Panc1 (cell line): ENCODE measurements around the gene ERCC1. TPM values are rescaled to one million over a fixed set of nuclear protein-coding genes. Genes with fewer than 3 reads are reported as not detected.

Experiments used
- ATAC-seq: fragments of 200-7000 bp; cut with Tn5 transposase; 2 replicates; pipeline ENCODE4 v1.9.1; 2020; ENCODE audit warnings: mild to moderate bottlenecking, moderate library complexity
- BruUV-seq: library from RNA; stranded (reverse); fragments of 400-500 nt; replicated peaks from 2 replicates; lab custom pipeline; 2021; lab: Mats Ljungman, UMichigan
- CTCF ChIA-PET: fragments of 300-600 bp; sonication (Branson Sonifier 250); formaldehyde crosslinking; loops from one replicate; lab custom pipeline; 2022; ENCODE audit warnings: antibody characterized with exemption; lab: Charles Lee
- POLR2A ChIA-PET: fragments of 300-600 bp; sonication (Branson Sonifier 250); formaldehyde crosslinking; loops from one replicate; lab custom pipeline; 2022; ENCODE audit warnings: antibody characterized with exemption; lab: Charles Lee
- DNase-seq: peaks from one replicate; pipeline ENCODE4 v3.0.0-alpha.2; 2010; ENCODE audit warnings: low read depth, low spot score
- H3K27ac ChIP-seq: 2 replicates; pipeline ENCODE4 v1.5.1; 2011; ENCODE audit warnings: mild to moderate bottlenecking, low read length, inconsistent platforms
- H3K27me3 ChIP-seq: fragments of 200-500 bp; sonication (Bioruptor generic); 2 replicates; pipeline ENCODE4 v1.6.0; 2014; ENCODE audit warnings: low read length, inconsistent platforms; ENCODE audit not compliant: control insufficient read depth, insufficient read depth
- H3K36me3 ChIP-seq: fragments of 200-500 bp; sonication (Bioruptor generic); 2 replicates; pipeline ENCODE4 v1.5.1; 2014; ENCODE audit warnings: inconsistent platforms, mild to moderate bottlenecking, low read length, moderate library complexity; ENCODE audit not compliant: control insufficient read depth, insufficient read depth
- H3K4me1 ChIP-seq: 2 replicates; pipeline ENCODE4 v1.5.1; 2011; ENCODE audit warnings: inconsistent platforms, mild to moderate bottlenecking, low read length, moderate library complexity; ENCODE audit not compliant: control insufficient read depth, insufficient read depth
- H3K4me3 ChIP-seq, 2 experiments: 2 replicates each; pipeline ENCODE4 v1.5.1; 2011 to 2012; ENCODE audit warnings: low read depth in 2 of 2, low read length in 2 of 2, mild to moderate bottlenecking in 2 of 2, inconsistent platforms in 1 of 2, moderate library complexity in 1 of 2
- H3K9me3 ChIP-seq: fragments of 200-500 bp; sonication (Bioruptor generic); 2 replicates; pipeline ENCODE4 v1.5.1; 2014; ENCODE audit warnings: low read depth, mild to moderate bottlenecking, inconsistent platforms, low read length, moderate library complexity; ENCODE audit not compliant: control insufficient read depth, insufficient read depth
- POLR2AphosphoS5 ChIP-seq: IDR thresholded peaks from 2 replicates; pipeline ENCODE4 v1.6.1; 2012; ENCODE audit warnings: mild to moderate bottlenecking, low read depth, low read length, moderate library complexity
- REST ChIP-seq, 2 experiments: IDR thresholded peaks; 2 replicates each; pipeline ENCODE4 v1.6.1; 2011 to 2012; ENCODE audit warnings: low read depth in 2 of 2, control low read depth in 1 of 2, low read length in 1 of 2, mild to moderate bottlenecking in 1 of 2, moderate library complexity in 1 of 2; ENCODE audit not compliant: insufficient read depth in 1 of 2
- SIN3A ChIP-seq: IDR thresholded peaks from 2 replicates; pipeline ENCODE4 v1.6.1; 2012; ENCODE audit warnings: low read depth, mild to moderate bottlenecking, low read length, moderate library complexity, borderline replicate concordance; ENCODE audit not compliant: insufficient read depth
- TCF7L2 ChIP-seq: IDR thresholded peaks from 2 replicates; pipeline ENCODE4 v1.6.1; 2011; ENCODE audit warnings: mild to moderate bottlenecking, low read depth, low read length, inconsistent platforms
- in situ Hi-C: cut with HindIII; loops from 2 replicates; pipeline ENCODE4 v1.10.0; 2016; ENCODE audit warnings: low sequenced_read_pairs, low pct_unique_long_range_greater_than_20kb
- intact Hi-C: fragments of 100-400 bp; cut with micrococcal nuclease; formaldehyde crosslinking; loops from one replicate; pipeline ENCODE4 v1.10.0; 2022; ENCODE audit not compliant: unreplicated experiment
- total RNA-seq: library from RNA; stranded (reverse); gene quantifications from one replicate; pipeline ENCODE4 v1.2.1, GENCODE V29; 2021; ENCODE audit not compliant: unreplicated experiment
- TF ChIP-seq, protein P1 (sequence below): fragments of 450-650 bp; IDR thresholded peaks from 2 replicates; pipeline ENCODE4 v1.5.1; 2017; ENCODE audit warnings: mild to moderate bottlenecking

The ERCC1 gene
- total RNA-seq, 1 experiment from 2014 or later = 80.3 TPM

GRCh38 chr19:45385392-45386221, 38.1 kb downstream of the ERCC1 start:
- Histone ChIP-seq H3K36me3 (no peaks in the 10 kb centered on the region), H3K27ac (no peak overlapping the region), H3K4me3 (no peak overlapping the region), H3K9me3 (no peaks in the 10 kb centered on the region), H3K4me1 (no peaks in the 10 kb centered on the region), H3K27me3 (no peaks in the 10 kb centered on the region)
- ChIA-PET POLR2A (no interaction called here), CTCF (no interaction called here)
- in situ Hi-C loops (no loop called here), intact Hi-C loops (no loop called here)
- DNase-seq (no peak), ATAC-seq (no peak)
- TF ChIP-seq, protein P1, sequence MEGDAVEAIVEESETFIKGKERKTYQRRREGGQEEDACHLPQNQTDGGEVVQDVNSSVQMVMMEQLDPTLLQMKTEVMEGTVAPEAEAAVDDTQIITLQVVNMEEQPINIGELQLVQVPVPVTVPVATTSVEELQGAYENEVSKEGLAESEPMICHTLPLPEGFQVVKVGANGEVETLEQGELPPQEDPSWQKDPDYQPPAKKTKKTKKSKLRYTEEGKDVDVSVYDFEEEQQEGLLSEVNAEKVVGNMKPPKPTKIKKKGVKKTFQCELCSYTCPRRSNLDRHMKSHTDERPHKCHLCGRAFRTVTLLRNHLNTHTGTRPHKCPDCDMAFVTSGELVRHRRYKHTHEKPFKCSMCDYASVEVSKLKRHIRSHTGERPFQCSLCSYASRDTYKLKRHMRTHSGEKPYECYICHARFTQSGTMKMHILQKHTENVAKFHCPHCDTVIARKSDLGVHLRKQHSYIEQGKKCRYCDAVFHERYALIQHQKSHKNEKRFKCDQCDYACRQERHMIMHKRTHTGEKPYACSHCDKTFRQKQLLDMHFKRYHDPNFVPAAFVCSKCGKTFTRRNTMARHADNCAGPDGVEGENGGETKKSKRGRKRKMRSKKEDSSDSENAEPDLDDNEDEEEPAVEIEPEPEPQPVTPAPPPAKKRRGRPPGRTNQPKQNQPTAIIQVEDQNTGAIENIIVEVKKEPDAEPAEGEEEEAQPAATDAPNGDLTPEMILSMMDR = no peak
- TF ChIP-seq TCF7L2 (no peak), SIN3A (no peak), POLR2AphosphoS5 (no peak), REST (IDR thresholded peaks at IDR 0.05; ENCODE audit: insufficient read depth in 1 of 2, low read depth in 2 of 2, low read length in 1 of 2) (no peak)
- BruUV-seq = no TSS peak

DNA sequence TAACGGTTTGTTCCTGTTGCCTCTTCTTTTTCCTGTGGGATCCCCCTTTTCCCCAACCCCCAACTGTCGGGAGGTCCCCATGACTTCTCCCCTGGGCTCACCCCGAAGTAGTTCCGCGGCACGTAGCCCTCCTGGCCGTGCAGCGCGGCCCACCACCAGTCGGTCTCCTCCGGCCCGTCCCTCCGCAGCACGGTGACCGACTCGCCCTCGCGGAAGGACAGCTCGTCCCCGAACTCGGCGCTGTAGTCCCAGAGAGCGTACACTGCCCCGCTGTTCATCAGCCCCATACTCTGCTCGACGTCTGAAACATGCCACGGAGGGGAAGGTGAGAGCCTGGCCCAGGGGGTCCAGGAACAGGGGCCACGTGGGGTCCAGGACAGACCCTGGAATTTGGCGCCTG, 41.3 kb downstream of the ERCC1 start:
- Histone ChIP-seq H3K4me1 (no peaks in the 10 kb centered on the region), H3K9me3 (no peaks in the 10 kb centered on the region), H3K36me3 (no peaks in the 10 kb centered on the region), H3K27ac (no peak overlapping the region), H3K27me3 (no peaks in the 10 kb centered on the region), H3K4me3 (no peak overlapping the region)
- DNase-seq = no peak
- in situ Hi-C loops (no loop called here), intact Hi-C loops (no loop called here)
- no peak for ATAC-seq
- no TSS peak for BruUV-seq
- TF ChIP-seq REST (IDR thresholded peaks at IDR 0.05; ENCODE audit: insufficient read depth in 1 of 2, low read depth in 2 of 2, low read length in 1 of 2) = no peak
- TF ChIP-seq POLR2AphosphoS5 = no peak
- no peak for TF ChIP-seq TCF7L2
- TF ChIP-seq SIN3A = no peak
- TF ChIP-seq, protein P1 = no peak
- CTCF ChIA-PET = interaction anchor here (0.6 kb wide), 1 partner anchor 9 kb away, joined by 8 read pairs; no protein-coding TSS in a partner anchor
- POLR2A ChIA-PET = no interaction called here
